HG03457 (cell line): ENCODE data around the gene RDH12.
"Not testable (repeated sequence)": the region's sequence is repeated elsewhere in the genome, so short reads cannot be mapped to it uniquely, and the experiment has no call there.

Experiments used
- ATAC-seq: cut with Tn5 transposase; IDR thresholded peaks from one replicate; pipeline ENCODE4 v1.9.1; 2021; ENCODE audit warnings: moderate number of reproducible peaks; ENCODE audit not compliant: unreplicated experiment

Gene RDH12

DNA sequence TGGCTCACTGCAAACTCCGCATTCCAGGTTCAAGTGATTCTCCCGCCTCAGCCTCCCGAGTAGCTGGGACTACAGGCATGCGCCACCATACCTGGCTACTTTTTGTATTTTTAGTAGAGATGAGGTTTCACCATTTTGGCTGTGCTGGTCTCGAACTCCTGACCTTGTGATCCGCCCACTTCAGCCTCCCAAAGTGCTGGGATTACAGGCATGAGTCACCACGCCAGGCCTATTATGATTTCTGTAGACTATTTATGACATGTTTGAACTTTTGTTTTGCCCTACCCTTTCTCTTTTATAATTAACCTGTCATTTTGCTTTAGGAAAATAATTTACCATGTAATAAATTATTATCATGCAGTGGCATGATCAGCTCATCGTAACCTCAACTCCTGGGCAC, at the start of gene RDH12:
Gene RDH12, plus strand, starts transcription at position 395 of the 400 bp plus-strand sequence. CDS start 20,757 bp downstream, outside the sequence.
- ATAC-seq: not testable (repeated sequence)

DNA sequence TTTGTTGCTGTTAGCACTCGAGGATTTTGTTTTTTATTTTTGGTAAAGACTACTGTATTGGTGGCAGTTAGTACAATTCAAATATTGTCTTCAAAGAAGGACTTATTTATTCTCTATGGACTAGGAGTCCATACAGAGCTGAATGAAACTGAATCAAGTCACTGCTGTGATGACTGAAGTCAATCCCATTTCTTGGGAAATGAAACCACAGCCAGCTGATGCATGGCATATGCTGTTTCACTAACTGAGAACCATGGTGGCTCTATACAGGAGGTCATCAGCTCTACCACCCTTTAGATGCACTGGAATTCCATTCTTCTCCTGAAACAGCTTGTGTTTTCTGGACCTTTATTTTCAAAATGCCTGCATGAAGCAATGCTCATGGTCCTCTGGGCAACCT, 49.5 kb upstream of the RDH12 start:
- ATAC-seq: no peak

DNA sequence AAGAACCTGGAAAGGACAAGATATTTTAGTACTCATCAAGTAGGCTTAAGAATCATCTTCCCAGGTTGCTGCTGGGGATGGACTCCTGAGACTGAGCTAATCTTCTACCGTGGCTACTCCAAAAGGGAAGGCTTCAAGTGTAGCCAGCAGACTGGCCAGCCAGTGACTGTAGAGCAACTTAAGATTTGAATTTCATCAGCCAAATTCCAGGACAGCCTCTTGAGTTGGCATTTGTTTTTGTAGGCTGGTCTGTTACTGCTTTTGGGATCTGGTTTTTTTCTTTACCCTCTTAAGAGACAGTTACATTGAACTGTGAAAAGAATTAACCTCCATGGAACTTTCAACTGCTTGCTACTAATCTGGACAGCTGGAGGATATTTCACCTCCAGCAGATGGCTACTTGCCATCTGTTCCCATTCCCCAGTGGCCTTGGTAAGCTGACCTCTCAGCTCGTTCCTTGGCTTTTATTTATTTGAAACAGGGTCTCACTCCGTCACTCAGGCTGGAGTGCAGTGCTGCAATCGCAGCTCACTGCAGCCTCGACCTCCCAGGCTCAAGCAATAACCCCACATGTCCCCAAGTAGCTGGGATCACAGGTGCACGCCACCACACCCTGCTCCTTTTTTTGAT, 47.9 kb upstream of the RDH12 start:
- ATAC-seq: no peak

DNA sequence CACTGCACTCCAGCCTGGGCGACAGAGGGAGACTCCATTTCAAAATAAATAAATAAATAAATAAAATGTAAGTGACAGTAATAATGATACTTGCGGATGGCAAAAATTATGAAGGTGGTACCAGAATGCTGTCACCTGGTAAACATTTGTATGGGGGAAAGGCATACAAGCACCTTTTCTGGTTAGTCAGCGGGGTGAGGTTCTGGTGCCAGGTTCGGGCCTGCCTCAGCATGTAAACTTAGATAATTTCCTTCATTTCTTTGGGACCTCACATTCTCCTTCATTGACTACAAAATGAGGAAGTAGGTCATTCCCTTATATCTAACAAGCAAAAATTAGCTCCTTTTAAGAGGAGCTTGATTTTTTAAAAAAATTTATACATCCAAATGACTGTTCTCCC, 38.1 kb upstream of the RDH12 start:
- ATAC-seq: no peak

DNA sequence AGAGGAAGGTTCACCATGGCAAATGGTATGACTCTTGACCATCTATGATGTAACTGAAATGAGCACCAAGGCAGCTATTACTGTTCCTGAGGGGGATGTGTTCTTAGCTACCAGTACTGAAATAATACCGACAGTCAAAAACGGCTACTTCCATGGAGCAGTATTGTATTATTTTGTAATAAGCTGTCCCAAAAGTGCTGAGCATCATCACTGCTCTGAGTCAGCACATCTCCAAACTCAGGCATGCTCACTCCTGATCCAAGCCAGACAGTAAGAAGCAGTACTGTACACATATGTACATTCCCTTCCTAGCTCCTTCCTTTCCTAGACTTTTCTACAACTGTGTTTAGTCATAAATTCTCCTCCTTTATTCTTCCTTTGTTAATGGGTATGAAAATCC, 35.8 kb upstream of the RDH12 start:
- no peak for ATAC-seq

DNA sequence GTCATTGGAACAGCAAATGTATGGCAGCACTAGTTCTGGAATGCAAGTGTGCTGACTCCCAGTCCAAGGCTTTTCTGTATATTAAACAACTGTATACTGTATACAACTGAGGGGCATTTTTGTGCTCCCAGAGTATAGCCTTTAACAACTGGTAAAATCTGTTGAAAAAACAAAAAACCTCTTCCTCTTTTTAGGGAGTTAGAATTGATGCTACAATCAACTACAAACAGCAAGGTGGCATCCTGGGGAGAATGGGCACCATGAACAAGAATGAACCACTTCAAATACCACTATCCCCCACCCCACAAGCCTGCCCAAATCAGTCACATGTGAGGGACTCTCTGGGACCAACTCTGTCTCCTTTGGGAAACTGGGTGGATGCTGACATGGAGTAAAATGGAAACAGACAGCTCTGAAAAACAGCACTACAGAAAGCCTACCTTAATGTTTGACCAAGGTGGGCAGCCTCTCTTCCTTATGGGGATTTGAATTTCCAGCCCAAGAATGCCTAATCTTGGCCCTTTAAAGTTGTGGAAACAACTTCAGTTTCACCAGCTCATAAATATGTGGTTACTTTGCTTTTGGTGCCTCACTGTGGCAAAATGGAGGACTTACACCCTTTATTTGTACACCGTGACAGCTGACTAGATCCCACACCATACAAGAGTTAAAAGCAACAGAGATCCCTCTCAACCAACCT, 34.8 kb upstream of the RDH12 start:
- ATAC-seq: no peak

DNA sequence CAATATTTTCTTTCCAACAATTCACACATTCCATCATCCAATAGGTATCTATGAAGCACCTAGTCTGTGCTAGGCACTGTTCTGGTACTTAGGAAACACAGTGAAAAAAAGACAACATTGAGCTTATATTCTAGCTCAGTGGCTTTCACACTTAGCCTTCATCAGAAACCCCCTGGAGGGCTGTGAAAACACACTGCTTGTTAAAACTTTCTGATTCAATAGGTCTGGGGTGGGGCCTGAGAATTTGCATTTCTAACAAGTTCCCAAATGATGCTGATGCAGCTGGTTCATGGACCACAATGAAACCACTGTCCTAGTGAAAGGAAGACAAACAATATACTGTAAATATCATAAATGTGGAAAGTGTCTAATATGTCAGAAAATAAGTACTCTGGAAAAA, 33.1 kb upstream of the RDH12 start:
- ATAC-seq: no peak

DNA sequence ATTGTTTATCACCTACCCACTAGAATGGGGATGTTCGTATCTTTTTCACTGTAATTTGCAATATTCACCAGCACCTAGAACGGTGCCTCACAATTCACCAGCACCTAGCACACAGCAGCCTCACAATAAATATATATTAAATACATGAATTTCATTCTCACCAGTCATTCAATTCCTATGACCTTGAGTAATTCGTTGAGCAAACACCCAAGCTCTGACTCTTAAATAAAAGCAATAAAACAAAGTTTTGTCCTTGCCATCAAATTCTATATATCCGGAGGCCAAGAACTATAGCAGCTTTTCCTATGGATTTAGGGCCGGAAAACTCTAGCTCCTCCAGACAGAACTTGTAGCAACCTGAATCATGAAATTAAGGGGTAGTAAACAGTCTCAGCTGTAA, 28.2 kb upstream of the RDH12 start:
- no peak for ATAC-seq

DNA sequence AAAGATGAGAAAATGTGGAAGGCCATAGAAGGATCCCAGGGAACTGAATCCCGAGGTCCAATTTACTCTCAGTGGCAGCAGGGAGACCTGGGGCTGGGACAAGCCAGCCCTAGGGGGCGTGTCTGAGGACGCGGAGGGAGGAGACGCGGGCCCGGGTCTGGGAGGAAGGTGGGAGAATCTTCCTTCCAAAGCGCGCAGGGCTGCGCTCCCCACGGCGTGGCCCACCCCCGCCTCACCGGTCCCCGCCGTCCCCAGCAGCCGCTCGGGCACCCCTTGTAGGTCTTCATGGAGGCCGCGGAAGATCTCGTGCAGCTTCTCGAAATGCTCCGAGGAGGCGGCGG, 27.6 kb upstream of the RDH12 start:
- ATAC-seq: peak; percentile 36

DNA sequence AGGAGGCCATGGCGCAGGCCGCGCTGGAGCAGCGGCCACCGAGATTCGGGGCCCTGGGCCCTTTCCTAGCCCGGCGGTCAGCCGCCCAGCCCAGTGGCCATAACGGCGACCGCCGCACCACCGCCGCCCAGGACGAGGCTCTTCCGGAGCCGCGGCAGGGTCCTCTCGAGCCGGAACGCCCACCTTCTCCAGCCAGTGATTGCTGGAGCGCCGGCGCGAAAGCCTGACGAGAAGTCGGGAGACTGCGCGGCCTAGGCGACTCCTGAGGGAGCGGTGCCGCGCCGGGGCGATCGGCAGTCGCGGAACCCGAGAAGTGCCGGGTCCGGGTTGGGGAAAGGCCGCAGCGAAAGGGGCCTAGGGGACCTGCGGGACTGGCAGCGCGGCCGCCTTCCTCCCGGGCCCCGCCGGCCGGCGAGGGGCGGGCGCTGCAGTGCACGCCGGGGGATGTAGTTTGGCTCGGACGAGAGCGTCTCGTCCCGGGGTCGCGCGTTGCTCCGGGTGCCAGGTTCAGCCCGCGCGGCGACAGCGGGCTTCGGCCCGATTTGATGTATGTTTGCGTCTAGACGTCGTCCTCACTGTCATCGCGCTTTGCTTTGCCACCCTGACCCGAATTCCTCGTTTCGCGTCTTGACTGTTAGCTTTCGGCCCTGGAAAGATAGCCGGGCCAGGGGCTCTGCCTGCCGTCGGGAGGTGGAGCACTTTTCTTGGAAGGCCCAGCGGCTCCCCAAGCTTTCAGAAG, 27.0 kb upstream of the RDH12 start, which contains the start of gene VTI1B:
Gene VTI1B, minus strand, starts transcription at position 153 of the 739 bp plus-strand sequence. Its CDS starts 143 bp downstream, at position 10.
- ATAC-seq: peak; percentile 79

DNA sequence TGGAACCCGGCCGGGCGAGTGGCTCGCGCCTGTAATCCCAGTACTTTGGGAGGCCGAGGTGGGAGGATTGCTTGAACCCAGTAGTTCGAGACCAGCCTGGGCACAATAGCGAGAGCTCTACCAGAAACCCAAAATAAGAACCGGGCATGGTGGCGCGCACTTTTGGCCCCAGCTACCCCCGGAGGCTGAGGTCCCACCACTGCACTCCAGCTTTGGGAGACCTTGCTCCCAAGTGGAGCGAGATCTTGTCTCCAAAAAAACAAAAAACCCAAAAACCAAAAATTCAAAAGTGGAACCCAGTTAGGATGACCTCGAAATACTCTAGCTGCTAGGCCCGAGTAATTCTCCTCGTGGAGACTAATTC, 26.5 kb upstream of the RDH12 start:
- no peak for ATAC-seq

DNA sequence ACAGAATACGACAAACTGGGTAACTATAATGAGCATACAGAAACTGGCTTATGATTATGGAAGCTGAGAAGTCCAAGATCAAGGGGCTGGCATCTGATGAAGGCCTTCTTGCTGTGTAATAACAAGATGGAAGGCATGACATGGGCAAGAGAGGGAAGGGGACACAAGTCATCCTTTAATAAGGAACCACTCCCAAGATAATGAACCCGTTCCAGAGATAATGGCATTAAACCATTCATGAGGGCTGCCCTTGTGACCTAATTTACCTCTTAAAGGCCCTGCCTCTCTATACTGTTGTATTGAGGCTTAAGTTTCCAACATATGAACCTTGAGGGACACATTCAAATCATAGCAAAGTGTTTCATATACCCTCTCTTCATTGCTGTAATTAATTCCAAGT, 22.7 kb upstream of the RDH12 start:
- ATAC-seq: no peak

DNA sequence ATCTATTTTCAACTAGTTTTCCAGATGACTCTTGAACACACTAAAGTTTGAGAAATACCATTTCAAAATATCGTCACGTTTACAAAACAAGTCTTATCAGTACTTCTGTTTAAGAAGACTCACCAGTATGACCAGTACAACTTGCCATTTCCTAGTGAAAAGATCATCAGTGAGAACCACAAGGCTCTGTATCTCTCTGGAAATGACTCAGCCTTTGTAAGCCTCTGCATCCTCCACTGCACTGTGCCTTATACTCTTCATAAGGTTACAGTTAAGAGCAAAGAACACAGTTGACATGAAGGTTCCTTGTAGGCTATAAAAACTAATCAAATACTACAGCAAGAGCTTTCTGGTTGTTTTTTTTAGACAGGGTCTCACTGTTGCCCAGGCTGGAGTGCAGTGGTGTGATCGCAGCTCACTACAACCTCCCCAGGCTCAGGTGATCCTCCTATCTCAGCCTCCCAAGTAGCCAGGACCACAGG, 21.5 kb upstream of the RDH12 start:
- peak; percentile 61 for ATAC-seq

DNA sequence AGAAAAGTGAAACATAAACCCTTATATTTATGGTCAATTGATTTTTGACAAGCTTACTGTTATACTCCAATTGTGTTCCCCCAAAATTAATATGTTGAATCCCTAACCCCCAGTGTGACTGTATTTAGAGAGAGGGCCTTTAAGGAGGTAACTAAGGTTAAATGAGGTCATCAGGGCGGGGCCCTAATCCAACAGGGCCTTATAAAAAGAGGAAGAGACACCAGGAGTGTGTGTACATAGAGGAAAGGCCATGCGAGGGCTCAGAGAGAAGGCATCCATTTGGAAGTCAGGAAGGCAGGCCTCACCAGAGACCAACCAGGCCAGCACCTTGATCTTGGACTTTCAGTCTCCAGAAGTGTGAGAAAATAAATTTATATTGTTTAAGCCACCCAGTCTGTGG, 20.7 kb upstream of the RDH12 start:
- ATAC-seq: no peak

DNA sequence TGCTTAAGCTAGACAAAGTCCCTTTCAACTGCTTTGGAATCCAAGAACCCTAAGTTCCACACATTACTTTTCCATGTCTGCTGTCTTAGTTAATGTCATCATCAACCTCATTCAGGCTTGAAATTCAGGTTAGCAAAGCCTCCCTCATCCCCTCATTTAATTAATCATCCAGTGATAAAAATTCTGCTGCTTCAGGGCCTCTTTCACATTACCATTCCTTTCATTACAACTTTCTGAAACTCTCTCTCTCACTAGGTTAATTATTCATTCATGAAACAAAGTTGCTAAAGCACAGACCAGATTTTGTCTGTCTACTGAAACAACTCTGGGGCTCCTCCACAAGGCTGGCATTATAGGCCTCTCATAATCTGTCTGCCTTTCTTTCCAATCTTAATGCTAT, 17.8 kb upstream of the RDH12 start:
- no peak for ATAC-seq

DNA sequence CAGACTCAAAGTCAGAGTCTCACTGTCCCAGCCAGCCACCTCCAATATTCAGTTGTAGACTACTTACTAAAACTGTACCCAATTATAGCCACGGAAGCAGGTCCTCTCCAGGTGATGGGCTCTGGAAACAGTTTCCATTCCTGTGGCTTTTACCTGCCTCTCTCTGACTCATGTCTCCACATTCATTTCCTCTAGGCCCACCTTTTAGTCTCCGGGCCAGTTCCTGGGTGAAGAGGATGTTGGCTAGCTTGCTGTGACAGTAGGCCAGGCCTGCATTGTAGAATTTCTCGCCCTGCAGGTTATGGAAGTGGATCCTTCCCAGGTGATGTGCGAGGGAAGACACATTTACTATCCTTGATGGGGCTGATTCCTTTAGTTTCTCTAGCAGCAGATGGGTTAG, 11.7 kb upstream of the RDH12 start:
- ATAC-seq: no peak

DNA sequence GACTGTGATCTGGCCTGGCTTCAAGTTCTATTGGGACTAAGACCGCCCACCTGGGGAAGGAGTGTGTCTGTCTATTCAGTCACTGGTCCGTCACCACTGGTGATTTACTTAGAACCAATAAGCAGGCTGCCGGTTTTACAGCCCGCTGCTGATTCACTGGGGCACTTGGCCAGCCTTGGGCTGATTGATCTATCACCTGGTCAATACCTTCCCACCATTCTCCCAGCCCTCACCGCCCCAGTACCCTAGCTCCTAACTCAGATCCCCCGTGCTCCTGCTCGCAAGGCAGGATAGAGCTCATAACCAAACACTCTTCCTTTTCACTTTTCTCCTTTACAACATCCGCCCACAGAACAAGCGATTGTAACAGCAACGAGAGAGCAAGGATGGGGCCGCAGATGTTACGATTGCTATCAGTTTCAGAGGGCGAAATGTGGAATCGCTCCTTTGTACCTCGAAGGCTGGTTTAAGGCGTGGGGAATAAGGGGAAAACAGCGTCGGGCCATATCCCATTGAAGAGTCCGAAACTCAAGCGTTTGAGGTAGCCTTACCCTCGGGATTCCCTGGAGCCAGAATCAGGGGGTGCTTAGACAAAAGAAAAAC, 6.8 kb upstream of the RDH12 start:
- peak; percentile 76 for ATAC-seq

DNA sequence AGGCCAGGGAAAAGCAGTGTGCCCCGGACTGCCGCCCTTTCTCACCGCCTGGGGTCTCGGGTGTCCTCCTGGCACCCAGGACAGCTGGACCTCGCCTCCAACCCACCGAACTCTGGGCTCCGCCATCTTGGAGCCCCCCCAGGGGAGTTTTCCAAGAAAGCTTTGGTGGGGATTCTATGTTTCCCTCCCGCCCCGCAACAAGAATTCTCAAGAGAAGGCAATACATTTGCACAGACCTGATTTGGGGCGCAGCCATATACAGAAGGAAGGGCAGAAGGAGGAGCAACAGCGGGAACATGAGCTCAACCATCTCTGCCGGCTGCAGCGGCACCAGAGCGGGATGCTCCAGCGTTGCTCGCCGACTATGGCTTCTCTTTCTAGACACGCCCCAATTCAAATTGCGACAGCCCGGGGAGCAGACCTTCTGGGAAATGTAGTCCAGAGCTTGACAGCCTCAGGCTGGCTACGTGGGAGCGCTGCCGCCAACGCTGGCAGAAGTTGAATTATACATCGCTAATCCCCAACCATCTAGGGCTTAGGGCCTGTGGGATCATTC, 6.2 kb upstream of the RDH12 start, which contains the start of gene RDH11:
Gene RDH11, minus strand, starts transcription at position 371 of the 556 bp plus-strand sequence. Its CDS starts 61 bp downstream, at position 310.
- ATAC-seq: peak; percentile 62

DNA sequence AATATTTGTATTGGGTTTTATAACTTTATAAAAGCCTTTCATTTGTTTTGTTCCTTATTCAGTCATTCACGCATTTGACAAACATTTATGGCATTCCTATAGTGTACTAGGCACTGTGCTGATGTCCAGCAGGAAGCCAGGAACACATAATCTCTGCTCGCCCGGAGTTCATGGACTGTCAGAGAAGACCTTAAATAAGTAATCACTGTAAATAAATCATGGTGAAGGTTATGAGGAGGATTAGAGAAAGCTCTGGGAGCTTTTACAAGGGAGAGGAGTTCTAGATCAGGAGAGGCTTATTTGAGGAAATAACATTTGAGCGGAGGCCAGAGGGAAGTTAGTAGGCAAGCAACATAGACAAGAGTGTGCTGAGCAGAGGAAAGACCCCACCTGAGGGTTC, 4.7 kb upstream of the RDH12 start:
- no peak for ATAC-seq

DNA sequence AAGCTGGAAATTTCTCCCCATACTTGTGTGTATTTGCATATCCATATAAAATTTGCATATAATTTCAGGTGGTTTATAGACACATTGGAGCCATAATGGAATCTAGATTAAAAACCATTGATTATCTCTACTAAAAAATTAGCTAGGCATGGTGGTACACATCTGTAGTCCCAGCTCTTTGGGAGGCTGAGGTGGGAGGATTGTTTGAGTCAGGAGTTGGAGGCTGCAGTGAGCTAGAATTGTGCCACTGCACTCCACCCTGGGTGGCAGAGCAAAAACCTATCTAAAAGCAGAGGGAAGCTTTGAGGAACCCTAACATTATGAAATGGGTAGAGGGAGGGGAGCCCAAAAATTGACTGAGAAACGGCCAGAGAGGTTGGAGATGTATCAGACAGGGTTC, 3.5 kb upstream of the RDH12 start:
- no peak for ATAC-seq

DNA sequence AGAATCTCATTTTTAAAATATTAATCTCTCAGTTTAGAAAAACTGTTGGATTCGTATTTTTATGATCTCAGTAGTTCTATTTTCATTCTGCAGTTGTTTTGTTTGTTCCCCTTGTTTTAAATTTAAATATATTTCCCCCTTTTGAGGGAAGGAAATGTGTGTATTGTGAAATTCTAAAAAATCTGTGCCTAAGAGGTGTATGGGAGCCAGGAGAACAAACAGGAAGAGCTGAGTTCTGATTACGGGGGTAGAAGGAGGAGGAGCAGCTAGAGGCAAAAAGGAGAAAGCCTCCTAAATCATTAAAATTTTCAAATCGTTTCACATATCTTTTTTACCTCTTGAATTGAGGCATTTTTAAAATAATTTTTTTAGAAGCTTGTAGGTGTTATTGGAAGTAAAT, 2.3 kb downstream of the RDH12 start:
- no peak for ATAC-seq
